H1 (cell line): ENCODE data around the gene ABLIM1. TPM values are rescaled to one million over a fixed set of nuclear protein-coding genes. Genes with fewer than 3 reads are reported as not detected.

Source experiments
- PHF8 ChIP-seq: fragments of 200-600 bp; sonication (generic); conservative IDR thresholded peaks from 2 replicates; pipeline ENCODE4 v1.7.1; 2012; ENCODE audit warnings: low read depth, mild to moderate bottlenecking, inconsistent platforms, low read length, moderate library complexity
- RAD21 ChIP-seq, 2 experiments: IDR thresholded peaks in 1 of 2; conservative IDR thresholded peaks in 1 of 2; 2 replicates each; pipeline ENCODE4 v1.6.1; 2011; ENCODE audit warnings: low read depth in 2 of 2, low read length in 2 of 2, improper control_type of control experiment in 1 of 2, inconsistent platforms in 1 of 2, mild to moderate bottlenecking in 1 of 2, moderate library complexity in 1 of 2
- SAP30 ChIP-seq: fragments of 300-600 bp; sonication (generic); IDR thresholded peaks from 2 replicates; pipeline ENCODE4 v1.7.1; 2012; ENCODE audit warnings: low read length, moderate library complexity, mild to moderate bottlenecking, inconsistent platforms; ENCODE audit not compliant: insufficient read depth, insufficient replicate concordance
- SP2 ChIP-seq: IDR thresholded peaks from 2 replicates; pipeline ENCODE4 v1.6.1; 2012; ENCODE audit warnings: mild to moderate bottlenecking, low read length, inconsistent platforms
- TAF1 ChIP-seq: IDR thresholded peaks from 2 replicates; pipeline ENCODE4 v1.6.1; 2011; ENCODE audit warnings: mild to moderate bottlenecking, low read depth, low read length
- polyA plus RNA-seq, 7 experiments: library from polyadenylated mRNA; depleted of rRNA in 3 of 7; stranded (reverse) in 5 of 7; unstranded in 2 of 7; fragments of >200 nt in 5 of 7; fragments of 200-250 nt in 2 of 7; gene quantifications; 1 replicate in 5 of 7; 2 replicates in 1 of 7; 4 replicates in 1 of 7; pipeline versions ENCODE4 v1.2.1 to v1.2.3, GENCODE V29; 2011 to 2013; ENCODE audit warnings: missing spikeins in 2 of 7, mixed read lengths in 2 of 7
- total RNA-seq: library from RNA; stranded (reverse); fragmentation: NEBNext Ultra II Directional; extraction: Animal tissue kit (Norgen Biotek cat#: 25700); gene quantifications from 2 replicates; pipeline ENCODE4 v1.2.1, GENCODE V29; 2021

Gene ABLIM1
- total and polyA plus RNA-seq, 2 of the 8 experiments (the other 6 are each of a cell fraction or from before 2014, with no cell fraction given), result 51.2 to 51.7 TPM

- TF ChIP-seq RAD21 (IDR thresholded peaks at IDR 0.05 in 1 of 2, conservative IDR thresholded peaks at IDR 0.05 in 1 of 2; ENCODE audit: low read depth in 2 of 2, low read length in 2 of 2) (no peak), TAF1 (no peak), SAP30 (no peak), SP2 (no peak), PHF8 (no peak)
- TF ChIP-seq, all 59 proteins: peak for 0
Measured at GRCh38 chr10:114544045-114544659, 113.9 kb downstream of the ABLIM1 start (continued).
